Adrenal gland (tissue), 5 donors: ENCODE results near the gene OR2S2.

ENCODE experiments used
- CTCF ChIP-seq, 6 experiments: fragments of 450-650 bp in 4 of 6; fragments of 200-600 bp in 2 of 6; sonication (generic) in 1 of 6; IDR thresholded peaks; 1 replicate in 5 of 6; 2 replicates in 1 of 6; pipeline versions ENCODE4 v1.5.1 to v1.8.0; 2016 to 2021; ENCODE audit warnings: antibody characterized with exemption in 6 of 6, mild to moderate bottlenecking in 2 of 6, moderate library complexity in 1 of 6
- POLR2A ChIP-seq, 2 donors: fragments of 450-650 bp; IDR thresholded peaks; one replicate each; pipeline ENCODE4 v1.6.1; 2017; ENCODE audit warnings: antibody characterized with exemption in 2 of 2, mild to moderate bottlenecking in 2 of 2, moderate library complexity in 1 of 2
- donor health status: DM: no; HTN: no; CAD: no.

- TF ChIP-seq CTCF (IDR thresholded peaks at IDR 0.05) (no peak), POLR2A (IDR thresholded peaks at IDR 0.05) (no peak)
Observed at GRCh38 chr9:35972093-35972492, 14.1 kb upstream of the OR2S2 start.
